Measurements from ENCODE around the gene SMIM7. TPM values are rescaled to one million over a fixed set of nuclear protein-coding genes. Genes with fewer than 3 reads are reported as not detected.

SMIM7 gene
- total RNA-seq, 4 donors from 2014 or later = 36.4 to 60.5 (median 49.8) TPM

DNA sequence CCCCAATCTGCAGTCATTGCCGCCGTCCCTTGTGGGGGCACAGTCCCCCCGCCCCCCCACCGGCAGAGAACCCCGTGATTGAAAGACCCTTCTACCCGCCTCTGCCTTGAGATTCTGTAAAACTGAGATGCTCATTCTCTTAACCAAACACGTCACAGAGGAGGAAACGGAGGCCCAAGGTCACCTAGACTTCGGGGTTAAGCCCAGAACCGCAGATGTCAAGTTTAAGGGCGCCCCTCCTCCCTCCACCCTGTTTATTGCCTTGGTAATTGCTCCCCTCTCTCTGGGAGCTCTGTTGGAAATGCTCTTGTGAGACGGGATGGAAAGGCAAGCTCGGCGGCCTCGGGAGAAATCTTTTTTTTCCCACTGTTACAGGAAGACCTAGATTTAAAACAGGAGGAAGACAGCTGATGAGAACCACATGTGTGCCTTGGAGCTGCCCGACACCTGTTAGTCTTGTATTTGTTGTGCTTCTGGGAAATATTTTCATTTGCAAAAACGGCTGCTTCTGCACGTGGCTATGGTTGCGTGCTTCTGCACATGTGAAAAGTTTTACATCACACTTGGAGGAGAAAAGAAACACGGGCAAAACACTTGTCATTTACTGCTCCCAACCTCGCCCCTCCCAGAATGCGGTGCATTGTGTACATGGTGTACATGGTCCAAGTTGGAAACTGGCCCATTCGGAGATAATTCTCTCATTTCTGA, 30.8 kb downstream of the SMIM7 start:
- peaks cover 0 to 13% of the 10 kb centered on the region in 2 donors for H3K36me3 ChIP-seq
- peaks cover 36 to 41% of the 10 kb centered on the region in 2 donors for H3K4me1 ChIP-seq
- peak; percentile 61 to 68 for DNase-seq
- H3K9me3 ChIP-seq = no peaks in the 10 kb centered on the region
- no peaks in the 10 kb centered on the region for H3K27me3 ChIP-seq
- in situ Hi-C loops (cut with MboI; ENCODE audit: low sequenced_read_pairs in 4 of 4) = no loop called here
- peak; percentile 19 to 64 for TF ChIP-seq POLR2A (IDR thresholded peaks at IDR 0.05)
- TF ChIP-seq, protein P1, sequence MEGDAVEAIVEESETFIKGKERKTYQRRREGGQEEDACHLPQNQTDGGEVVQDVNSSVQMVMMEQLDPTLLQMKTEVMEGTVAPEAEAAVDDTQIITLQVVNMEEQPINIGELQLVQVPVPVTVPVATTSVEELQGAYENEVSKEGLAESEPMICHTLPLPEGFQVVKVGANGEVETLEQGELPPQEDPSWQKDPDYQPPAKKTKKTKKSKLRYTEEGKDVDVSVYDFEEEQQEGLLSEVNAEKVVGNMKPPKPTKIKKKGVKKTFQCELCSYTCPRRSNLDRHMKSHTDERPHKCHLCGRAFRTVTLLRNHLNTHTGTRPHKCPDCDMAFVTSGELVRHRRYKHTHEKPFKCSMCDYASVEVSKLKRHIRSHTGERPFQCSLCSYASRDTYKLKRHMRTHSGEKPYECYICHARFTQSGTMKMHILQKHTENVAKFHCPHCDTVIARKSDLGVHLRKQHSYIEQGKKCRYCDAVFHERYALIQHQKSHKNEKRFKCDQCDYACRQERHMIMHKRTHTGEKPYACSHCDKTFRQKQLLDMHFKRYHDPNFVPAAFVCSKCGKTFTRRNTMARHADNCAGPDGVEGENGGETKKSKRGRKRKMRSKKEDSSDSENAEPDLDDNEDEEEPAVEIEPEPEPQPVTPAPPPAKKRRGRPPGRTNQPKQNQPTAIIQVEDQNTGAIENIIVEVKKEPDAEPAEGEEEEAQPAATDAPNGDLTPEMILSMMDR (IDR thresholded peaks at IDR 0.05 in 4 of 5, conservative IDR thresholded peaks at IDR 0.05 in 1 of 5) = no peak
- intact Hi-C loops (cut with DNase I; ENCODE audit: low total_unique reads) = loop anchor here (2.0 to 5.0 kb wide), 5 partner anchors 32 to 182 kb away; partner anchors contain the start of genes CHERP, SLC35E1, SMIM7 and TMEM38A
- peak overlapping the region; percentile 82 to 91 (median 86) for H3K4me3 ChIP-seq
- peak; percentile 31 to 67 for ATAC-seq
- H3K27ac ChIP-seq = peak overlapping the region; percentile 97 to 99 (median 98)

DNA sequence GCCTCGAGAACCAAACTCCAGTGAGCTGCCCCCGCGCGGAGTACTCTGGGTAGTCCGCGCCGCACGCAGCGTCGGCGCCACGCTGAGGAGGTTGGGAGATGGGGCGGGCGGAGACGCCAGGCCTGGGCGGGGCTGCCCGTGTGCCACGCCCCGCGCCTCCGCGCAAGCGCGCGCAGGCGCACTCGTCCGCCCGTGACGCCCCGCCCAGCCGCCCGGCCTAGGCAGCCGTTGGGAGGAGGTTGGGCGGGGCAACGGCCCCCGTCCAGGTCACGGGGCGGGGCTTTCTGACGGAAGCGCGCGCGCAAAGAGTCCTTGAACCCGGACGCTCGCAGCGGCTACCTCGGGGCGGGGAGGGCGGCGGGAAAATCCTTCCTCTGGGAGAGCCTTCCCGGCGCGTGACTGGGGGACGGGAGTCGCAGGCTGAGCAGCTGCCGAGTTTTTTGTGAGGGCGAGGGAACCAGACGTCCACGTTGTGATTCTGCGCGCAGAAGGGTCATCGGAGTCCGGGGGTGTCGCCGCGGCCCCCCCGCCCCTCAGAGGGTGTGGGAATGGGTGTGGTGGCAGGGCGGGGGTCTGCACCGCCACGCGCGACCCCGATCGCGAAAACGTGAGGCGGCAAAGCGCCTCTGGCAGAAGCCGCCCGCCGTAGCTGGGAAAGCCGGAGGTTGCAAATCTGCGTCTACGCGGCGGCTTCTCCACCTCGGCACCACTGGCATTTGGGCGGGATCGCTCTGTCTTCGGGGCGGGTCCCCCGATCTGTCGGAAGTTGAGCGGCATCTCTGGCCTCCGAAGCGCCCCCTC, 31.6 kb downstream of the SMIM7 start, which contains the start of gene MED26:
Gene MED26, minus strand, starts transcription at position 22 of the 801 bp plus-strand sequence. CDS start 261 bp downstream, outside the sequence.
- Histone ChIP-seq H3K36me3 (peaks cover 0 to 13% of the 10 kb centered on the region in 2 donors), H3K4me1 (peaks cover 41 to 49% of the 10 kb centered on the region in 2 donors), H3K4me3 (peak within 1 kb of the TSS; percentile 86 to 98 (median 86)), H3K9me3 (no peaks in the 10 kb centered on the region), H3K27ac (peak within 1 kb of the TSS; percentile 97 to 99 (median 98)), H3K27me3 (no peaks in the 10 kb centered on the region)
- TF ChIP-seq, protein P1 (IDR thresholded peaks at IDR 0.05 in 4 of 5, conservative IDR thresholded peaks at IDR 0.05 in 1 of 5) = peak in 1 of 5 experiments; percentile 38
- peak; percentile 91 for TF ChIP-seq POLR2A (IDR thresholded peaks at IDR 0.05)
- intact Hi-C loops (cut with DNase I; ENCODE audit: low total_unique reads) (loop anchor here (2.0 to 5.0 kb wide), 5 partner anchors 32 to 181 kb away; partner anchors contain the start of genes CHERP, SLC35E1, SMIM7 and TMEM38A), in situ Hi-C loops (cut with MboI; ENCODE audit: low sequenced_read_pairs in 4 of 4) (no loop called here)
- ATAC-seq (peak; percentile 82 to 84), DNase-seq (peak; percentile 90 to 93)

DNA sequence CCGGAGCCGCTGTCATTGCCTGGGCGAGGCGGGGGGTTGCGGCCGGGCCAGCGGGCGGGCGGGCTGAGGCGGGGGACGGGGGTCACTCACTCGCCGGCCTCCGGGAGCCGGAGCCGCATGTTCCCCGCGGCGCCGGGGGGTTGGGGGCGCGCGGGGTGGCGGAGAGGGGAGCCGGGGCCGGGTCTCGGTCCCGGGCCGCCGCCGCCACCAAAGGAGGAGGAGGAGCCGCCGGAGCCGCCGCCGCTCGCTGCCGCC, 32.1 kb downstream of the SMIM7 start:
- peak overlapping the region; percentile 86 to 99 (median 92) for H3K27ac ChIP-seq

DNA sequence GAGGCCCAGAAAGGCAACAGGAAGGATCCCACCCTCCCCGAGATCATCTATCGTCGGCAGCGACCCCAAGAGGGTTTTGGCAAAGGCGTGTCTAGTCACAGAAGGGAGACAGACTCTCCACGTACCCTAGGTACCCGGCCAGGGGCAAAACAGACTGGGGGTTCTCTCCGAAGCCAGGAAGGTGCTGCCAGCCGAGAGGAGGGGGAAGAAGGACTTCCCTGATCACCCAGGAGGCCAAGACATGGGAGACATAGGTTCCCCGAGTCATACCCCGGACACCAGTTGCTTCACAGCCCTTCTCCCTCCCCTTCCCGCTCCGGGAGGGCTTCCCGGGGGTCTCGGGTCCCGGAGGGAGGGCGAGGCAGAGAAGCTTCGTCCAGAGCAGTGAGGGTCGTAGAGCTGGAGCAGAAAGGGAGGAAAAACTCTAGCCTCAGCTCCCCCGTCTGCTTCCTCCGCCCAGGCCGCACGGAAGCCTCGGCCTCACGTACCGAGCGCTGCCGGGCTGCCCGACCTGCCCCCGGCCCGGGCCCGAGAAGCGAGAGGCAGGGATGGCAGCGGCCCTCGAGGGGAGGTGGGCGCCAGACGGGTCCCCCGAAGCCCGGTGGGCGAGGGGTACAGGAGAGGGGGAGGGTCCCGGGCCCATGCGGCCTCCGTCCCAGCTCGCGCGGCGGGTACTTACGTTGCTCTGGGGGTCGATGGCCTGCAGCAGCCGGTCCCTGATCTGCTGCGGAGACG, 32.6 kb downstream of the SMIM7 start:
- peaks cover 41 to 59% of the 10 kb centered on the region in 2 donors for H3K4me1 ChIP-seq
- ATAC-seq (no peak), DNase-seq (no peak)
- TF ChIP-seq, protein P1 (IDR thresholded peaks at IDR 0.05 in 4 of 5, conservative IDR thresholded peaks at IDR 0.05 in 1 of 5) = no peak
- no peak for TF ChIP-seq POLR2A (IDR thresholded peaks at IDR 0.05)
- peak overlapping the region; percentile 86 to 98 (median 86) for H3K4me3 ChIP-seq
- peak overlapping the region; percentile 86 to 99 (median 92) for H3K27ac ChIP-seq
- H3K9me3 ChIP-seq = no peaks in the 10 kb centered on the region
- no peaks in the 10 kb centered on the region for H3K27me3 ChIP-seq
- intact Hi-C loops (cut with DNase I; ENCODE audit: low total_unique reads) = loop anchor here (2.0 to 5.0 kb wide), 2 partner anchors 21 to 180 kb away; no protein-coding TSS in a partner anchor
- H3K36me3 ChIP-seq = peaks cover 0 to 8% of the 10 kb centered on the region in 2 donors
- in situ Hi-C loops (cut with MboI; ENCODE audit: low sequenced_read_pairs in 4 of 4) = no loop called here

More for the DNA sequence above, 32.1 kb downstream of the SMIM7 start:
- Histone ChIP-seq H3K4me3 (peak overlapping the region; percentile 86 to 98 (median 86)), H3K36me3 (peaks cover 0 to 12% of the 10 kb centered on the region in 2 donors), H3K4me1 (peaks cover 41 to 54% of the 10 kb centered on the region in 2 donors), H3K27me3 (no peaks in the 10 kb centered on the region), H3K9me3 (no peaks in the 10 kb centered on the region)
- no peak for TF ChIP-seq POLR2A (IDR thresholded peaks at IDR 0.05)
- TF ChIP-seq, protein P1 (IDR thresholded peaks at IDR 0.05 in 4 of 5, conservative IDR thresholded peaks at IDR 0.05 in 1 of 5) = no peak
- in situ Hi-C loops (cut with MboI; ENCODE audit: low sequenced_read_pairs in 4 of 4) = no loop called here
- intact Hi-C loops (cut with DNase I; ENCODE audit: low total_unique reads) = loop anchor here (2.0 to 5.0 kb wide), 6 partner anchors 21 to 181 kb away; partner anchors contain the start of genes CHERP, SLC35E1, SMIM7 and TMEM38A
- ATAC-seq (peak in 1 of 2 donors; percentile 4), DNase-seq (no peak)
